ENCODE measurements around the gene HBS1L.

Gene HBS1L

GRCh38 chr6:134948142-134948541 lies 106.5 kb downstream of the HBS1L start:
- DNase-seq: no peak

DNA sequence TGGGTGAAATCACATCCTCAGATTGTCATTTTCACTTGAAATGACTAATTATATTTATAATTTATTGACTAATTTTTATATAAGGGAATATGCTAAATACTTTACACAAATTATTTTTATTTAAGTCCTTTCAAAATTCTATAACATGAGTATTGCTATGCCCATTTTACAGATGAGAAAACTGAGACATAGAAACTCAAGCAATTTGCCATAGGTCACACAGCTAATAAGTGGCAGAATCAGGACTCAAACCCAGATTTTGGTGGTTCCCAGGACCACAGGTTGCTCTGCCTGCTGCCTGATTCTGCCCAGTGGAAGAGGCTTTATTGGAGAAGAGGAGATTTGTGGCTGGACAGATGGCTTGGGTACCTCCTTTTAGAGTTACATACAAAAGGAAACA lies 109.6 kb downstream of the HBS1L start:
- DNase-seq: no peak

DNA sequence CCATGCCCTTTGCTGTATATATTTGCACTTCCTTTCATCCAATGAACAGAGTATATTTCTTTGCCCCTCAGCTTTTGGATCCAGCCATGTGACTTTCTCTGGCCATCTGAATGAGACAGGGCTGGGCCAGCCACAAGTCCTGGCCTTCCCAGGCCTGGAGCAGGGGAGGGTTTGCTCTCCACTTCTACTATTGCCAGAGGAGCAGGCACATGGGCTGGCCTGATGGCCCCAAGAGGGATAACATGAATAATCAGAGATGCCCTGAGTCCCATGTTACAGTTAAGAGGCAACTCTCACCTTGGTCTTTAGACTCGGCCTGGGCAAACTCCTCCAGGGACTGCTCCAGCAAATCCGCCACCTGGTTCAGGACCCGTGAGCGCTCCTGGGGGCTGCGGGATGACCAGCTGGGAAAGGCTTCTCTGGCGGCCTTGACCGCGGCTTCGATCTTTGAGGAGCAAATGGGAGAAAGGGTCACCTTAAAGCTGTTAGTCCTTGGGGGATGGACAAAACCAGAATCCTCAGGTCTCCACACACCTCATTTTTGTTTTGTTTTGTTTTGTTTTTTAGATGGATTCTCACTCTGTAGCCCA lies 111.0 kb downstream of the HBS1L start:
- DNase-seq: no peak

- DNase-seq: no peak
Measured at GRCh38 chr6:134938896-134939295, 115.7 kb downstream of the HBS1L start.

DNA sequence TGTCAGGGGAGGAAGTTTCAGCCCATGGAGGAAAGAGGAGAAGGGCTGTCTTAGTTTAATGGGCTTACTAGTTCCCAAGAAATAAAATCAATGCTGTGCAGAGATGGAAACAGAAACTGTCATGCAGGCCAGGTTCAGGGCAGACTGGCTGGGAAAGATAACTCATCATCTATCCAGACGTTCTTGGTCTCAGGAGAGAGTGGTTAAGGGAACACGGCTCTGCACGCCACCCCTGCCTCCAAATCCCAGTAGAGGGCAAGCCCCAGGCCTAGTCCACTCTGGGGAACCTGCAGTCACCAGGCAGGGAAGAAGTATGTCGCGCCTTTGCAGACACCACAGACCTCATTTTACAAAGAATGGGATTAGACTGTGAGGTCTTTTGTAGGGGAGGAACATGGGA lies 117.2 kb downstream of the HBS1L start:
- DNase-seq: no peak

GRCh38 chr6:134936931-134937330 lies 117.7 kb downstream of the HBS1L start:
- no peak for DNase-seq

DNA sequence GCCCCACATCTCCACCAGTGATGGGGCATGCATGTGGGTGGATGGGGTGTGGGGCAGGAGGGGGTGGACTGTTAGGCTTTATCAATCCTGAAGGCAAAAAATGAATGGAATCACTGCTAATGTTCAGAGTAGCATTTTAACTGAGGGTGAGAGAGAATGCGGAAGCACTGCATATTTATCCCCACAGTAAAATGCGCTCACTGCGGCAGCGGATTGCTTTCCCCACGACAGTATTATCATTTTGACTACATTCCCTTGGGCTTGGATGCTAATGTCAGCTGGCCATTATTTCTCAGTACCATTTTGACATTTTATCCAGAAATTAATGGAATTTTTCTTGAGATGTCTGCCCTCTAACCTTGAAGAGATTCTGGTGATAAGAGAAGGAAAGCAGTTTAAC lies 118.1 kb downstream of the HBS1L start:
- no peak for DNase-seq

GRCh38 chr6:134934793-134935485 lies 119.7 kb downstream of the HBS1L start:
- DNase-seq: no peak

GRCh38 chr6:134932535-134933470 lies 121.8 kb downstream of the HBS1L start:
- DNase-seq: no peak

DNA sequence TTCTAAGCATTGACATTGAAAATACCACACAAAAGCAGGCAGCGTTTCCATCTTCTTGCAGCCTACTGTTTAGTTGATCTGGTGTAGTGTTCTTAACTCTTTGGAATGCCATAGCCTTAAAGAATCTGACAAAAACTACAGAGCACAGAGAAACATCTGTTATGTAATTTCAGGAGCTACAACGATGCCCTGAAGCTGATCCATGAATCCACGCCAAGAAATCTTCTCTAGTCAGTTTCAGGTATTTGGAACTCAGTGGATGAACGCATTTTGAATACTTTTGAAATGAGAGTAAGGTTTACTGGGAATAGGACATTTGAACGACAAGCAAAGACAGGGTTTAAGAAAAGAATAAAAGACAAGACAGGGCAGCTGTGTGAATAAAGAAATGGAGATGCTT lies 122.5 kb downstream of the HBS1L start:
- no peak for DNase-seq

DNA sequence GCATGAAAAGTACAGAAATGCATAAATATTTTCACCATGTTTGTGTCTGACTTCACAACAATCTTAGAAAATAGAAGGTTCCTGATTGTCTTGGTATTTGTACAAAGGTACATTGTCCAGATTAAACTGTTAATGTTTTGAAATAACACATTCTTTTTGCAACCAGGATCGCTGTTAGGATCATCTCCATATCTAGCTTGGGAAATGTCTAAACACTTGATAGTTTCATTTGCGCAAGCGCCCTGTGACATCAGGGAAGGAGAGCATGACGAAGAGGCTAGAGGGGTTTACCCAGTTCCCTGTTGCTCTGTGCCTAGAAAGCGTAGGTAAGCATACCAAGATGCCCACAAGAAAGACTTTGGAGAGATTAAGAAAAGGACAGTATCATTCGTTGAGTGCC lies 124.2 kb downstream of the HBS1L start:
- no peak for DNase-seq

- no peak for DNase-seq
Measured at GRCh38 chr6:134928151-134928900, 126.3 kb downstream of the HBS1L start.

DNA sequence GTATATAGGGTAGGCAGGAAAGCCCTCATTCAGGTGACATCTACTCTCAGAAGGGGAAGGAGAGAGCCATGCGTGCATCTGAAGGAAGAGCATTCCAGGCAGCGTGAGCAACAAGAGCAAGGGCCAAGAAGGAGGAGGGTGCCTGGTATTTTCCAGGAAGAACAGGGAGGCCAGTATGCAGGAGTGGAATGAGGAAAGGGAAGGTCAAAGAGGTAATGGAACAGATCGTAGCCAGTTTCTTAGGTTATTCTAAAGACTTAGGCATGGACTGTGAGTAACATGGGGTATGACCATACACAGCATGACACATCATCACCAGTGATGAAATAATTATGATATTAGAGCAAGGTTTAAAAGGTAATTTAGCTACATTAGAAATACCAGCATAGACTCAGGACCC lies 128.8 kb downstream of the HBS1L start:
- DNase-seq: no peak

- DNase-seq: peak; percentile 30
Measured at GRCh38 chr6:134921721-134922261, 132.8 kb downstream of the HBS1L start.

- DNase-seq: no peak
Measured at GRCh38 chr6:134921276-134921675, 133.3 kb downstream of the HBS1L start.

- DNase-seq: no peak
Measured at GRCh38 chr6:134920422-134920821, 134.2 kb downstream of the HBS1L start.

DNA sequence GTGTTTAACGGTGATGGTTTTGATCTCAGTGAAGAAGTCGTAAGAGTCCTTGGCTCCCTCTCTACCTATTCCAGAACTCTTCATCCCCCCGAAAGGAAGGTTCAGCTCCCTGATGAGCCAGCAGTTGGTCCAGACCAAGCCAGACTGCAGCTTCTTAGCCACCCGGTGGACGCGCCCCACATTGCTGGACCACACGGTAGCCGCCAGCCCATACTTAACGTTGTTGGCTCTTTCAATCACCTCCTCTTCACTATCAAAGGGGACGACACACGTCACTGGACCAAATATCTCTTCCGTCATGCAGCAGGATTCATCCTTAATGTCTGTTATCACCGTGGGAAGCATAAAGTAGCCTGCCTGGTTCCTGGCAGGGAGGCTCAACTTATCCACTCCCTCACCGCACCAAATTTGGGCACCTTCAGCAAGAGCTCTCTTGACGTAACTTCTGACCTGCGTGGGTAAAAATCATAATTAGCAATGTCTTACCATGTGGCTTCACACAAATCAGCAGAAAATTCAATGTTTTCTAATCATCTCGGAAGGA lies 136.1 kb downstream of the HBS1L start:
- DNase-seq: no peak

DNA sequence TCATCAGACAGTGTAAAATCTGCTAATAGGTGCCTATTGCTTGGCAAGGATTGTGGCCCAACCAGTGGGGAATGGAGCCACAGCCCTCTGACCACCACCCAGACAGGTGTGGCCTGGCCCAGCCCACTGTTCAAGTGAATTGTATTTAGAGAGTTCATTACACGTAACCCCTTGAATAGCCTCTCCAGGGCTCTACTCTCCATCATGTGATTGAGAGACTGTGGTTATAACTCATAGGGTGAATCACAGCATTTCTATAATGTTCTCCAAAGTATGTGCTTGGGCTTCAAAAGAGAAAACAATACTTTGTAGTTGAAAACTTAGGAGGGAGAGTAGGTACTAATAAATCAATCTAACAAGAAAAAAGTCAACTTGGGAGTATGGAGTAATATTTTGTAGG lies 143.1 kb downstream of the HBS1L start:
- DNase-seq: no peak

GRCh38 chr6:134910593-134910935 lies 144.1 kb downstream of the HBS1L start:
- DNase-seq: no peak
